SK-N-SH (cell line): ENCODE results near the gene GSDMA. TPM values are rescaled to one million over a fixed set of nuclear protein-coding genes. Genes with fewer than 3 reads are reported as not detected.
A peak's percentile ranks its signal among the peaks of the same experiment; 100 is the strongest.

Experiments
- CTCF ChIA-PET: fragments of 300-600, 350-600 bp; formaldehyde crosslinking; extraction: SDS; loops from one replicate; lab custom pipeline; 2021; lab: Yijun Ruan, JAX
- POLR2A ChIA-PET: fragments of 350-600 bp; sonication (Branson Sonifier 250); formaldehyde crosslinking; extraction: SDS; loops from one replicate; lab custom pipeline; 2020; ENCODE audit warnings: antibody characterized with exemption, inconsistent platforms; lab: Yijun Ruan, JAX
- DNase-seq: peaks from one replicate; pipeline ENCODE4 v3.0.0; 2012
- H2AFZ ChIP-seq: fragments of 200-600 bp; sonication (generic); 2 replicates; pipeline ENCODE4 v1.8.1; 2016; ENCODE audit warnings: antibody characterized with exemption, mild to moderate bottlenecking, low read depth
- H3F3A ChIP-seq: fragments of 200-600 bp; sonication (generic); replicated peaks from 2 replicates; pipeline ENCODE3; 2016; ENCODE audit warnings: antibody characterized with exemption, mild to moderate bottlenecking; ENCODE audit not compliant: insufficient read depth
- H3K27ac ChIP-seq, 2 experiments: fragments of 200-500 bp in 1 of 2; fragments of 200-600 bp in 1 of 2; sonication (Bioruptor generic) in 1 of 2; sonication (generic), shearing (Covaris generic) in 1 of 2; 2 replicates each; pipeline versions ENCODE4 v1.5.1 to v1.6.1; 2014 to 2016; ENCODE audit warnings: low read depth in 2 of 2, inconsistent platforms in 1 of 2, low read length in 1 of 2, mild to moderate bottlenecking in 1 of 2, mixed read lengths in 1 of 2
- H3K27me3 ChIP-seq: fragments of 200-600 bp; sonication (generic), shearing (Covaris generic); 2 replicates; pipeline ENCODE4 v1.6.1; 2016; ENCODE audit warnings: mixed run types; ENCODE audit not compliant: insufficient read depth
- H3K36me3 ChIP-seq, 2 experiments: fragments of 200-500 bp in 1 of 2; fragments of 200-600 bp in 1 of 2; sonication (Bioruptor generic) in 1 of 2; sonication (generic) in 1 of 2; replicated peaks in 1 of 2; 2 replicates each; pipeline versions ENCODE3 to v1.5.1; 2014 to 2016; ENCODE audit warnings: low read length in 1 of 2, mild to moderate bottlenecking in 1 of 2; ENCODE audit not compliant: insufficient read depth in 2 of 2, control insufficient read depth in 1 of 2
- H3K4me1 ChIP-seq, 2 experiments: fragments of 200-500 bp in 1 of 2; fragments of 200-600 bp in 1 of 2; sonication (Bioruptor generic) in 1 of 2; sonication (generic), shearing (Covaris generic) in 1 of 2; 2 replicates each; pipeline versions ENCODE4 v1.5.1 to v1.6.1; 2014 to 2016; ENCODE audit warnings: low read depth in 1 of 2, low read length in 1 of 2, mixed run types in 1 of 2; ENCODE audit not compliant: insufficient read depth in 2 of 2, control insufficient read depth in 1 of 2
- H3K4me2 ChIP-seq: fragments of 200-600 bp; sonication (generic), shearing (Covaris generic); 2 replicates; pipeline ENCODE4 v1.6.1; 2017; ENCODE audit warnings: mixed run types
- H3K4me3 ChIP-seq, 2 experiments: fragments of 200-500 bp in 1 of 2; fragments of 200-600 bp in 1 of 2; sonication (Bioruptor generic) in 1 of 2; sonication (generic), shearing (Covaris generic) in 1 of 2; 2 replicates each; pipeline versions ENCODE4 v1.5.1 to v1.8.1; 2014 to 2016; ENCODE audit warnings: low read depth in 2 of 2, inconsistent platforms in 1 of 2, low read length in 1 of 2, mild to moderate bottlenecking in 1 of 2, mixed read lengths in 1 of 2, moderate library complexity in 1 of 2
- H3K79me2 ChIP-seq: fragments of 200-600 bp; sonication (generic); 2 replicates; pipeline ENCODE4 v1.8.1; 2017; ENCODE audit warnings: mild to moderate bottlenecking; ENCODE audit not compliant: insufficient read depth
- H3K9ac ChIP-seq: fragments of 200-600 bp; sonication (generic); 2 replicates; pipeline ENCODE4 v1.6.1; 2017; ENCODE audit warnings: mixed run types
- H3K9me2 ChIP-seq: fragments of 200-600 bp; sonication (generic); 2 replicates; pipeline ENCODE4 v1.6.1; 2017; ENCODE audit warnings: mixed run types
- H3K9me3 ChIP-seq: fragments of 200-600 bp; sonication (generic); 2 replicates; pipeline ENCODE4 v1.6.1; 2017; ENCODE audit warnings: mixed run types, mild to moderate bottlenecking, moderate library complexity
- H4K20me1 ChIP-seq: fragments of 200-600 bp; sonication (generic); 2 replicates; pipeline ENCODE4 v1.6.1; 2017; ENCODE audit warnings: mild to moderate bottlenecking, mixed run types; ENCODE audit not compliant: insufficient read depth
- CTCF ChIP-seq: fragments of 200-600 bp; sonication (generic); IDR thresholded peaks from 2 replicates; pipeline ENCODE4 v1.6.1; 2017; ENCODE audit warnings: antibody characterized with exemption, mild to moderate bottlenecking, moderate library complexity
- ELF1 ChIP-seq: IDR thresholded peaks from 2 replicates; pipeline ENCODE4 v1.4.0; 2012
- EZH2phosphoT487 ChIP-seq: fragments of 200-600 bp; sonication (generic); IDR thresholded peaks from 2 replicates; pipeline ENCODE4 v1.6.1; 2017; ENCODE audit warnings: low read depth, mixed run types, mild to moderate bottlenecking, antibody characterized with exemption, moderate library complexity, borderline replicate concordance
- FOSL2 ChIP-seq: IDR thresholded peaks from 2 replicates; pipeline ENCODE4 v1.4.0; 2012; ENCODE audit warnings: low read depth, mild to moderate bottlenecking, moderate library complexity, borderline replicate concordance
- FOXJ3 ChIP-seq: sonication (generic); formaldehyde crosslinking; IDR thresholded peaks from 2 replicates; pipeline ENCODE4 v1.5.1; 2020; ENCODE audit warnings: mild to moderate bottlenecking, missing genetic modification reagents
- GABPA ChIP-seq: IDR thresholded peaks from 2 replicates; pipeline ENCODE4 v1.4.0; 2012; ENCODE audit warnings: low read depth, mild to moderate bottlenecking
- JUND ChIP-seq: IDR thresholded peaks from 2 replicates; pipeline ENCODE4 v1.4.0; 2012
- MAX ChIP-seq: IDR thresholded peaks from 2 replicates; pipeline ENCODE4 v1.4.0; 2012; ENCODE audit warnings: low read depth
- MEF2A ChIP-seq: IDR thresholded peaks from 2 replicates; pipeline ENCODE4 v1.4.0; 2012; ENCODE audit warnings: low read depth, borderline replicate concordance
- MXI1 ChIP-seq: IDR thresholded peaks from 2 replicates; pipeline ENCODE4 v1.6.1; 2012; ENCODE audit warnings: mild to moderate bottlenecking, low read depth, low read length, improper control_type of control experiment
- RAD21 ChIP-seq: IDR thresholded peaks from 2 replicates; pipeline ENCODE4 v1.6.1; 2012; ENCODE audit warnings: mild to moderate bottlenecking, low read length
- RCOR1 ChIP-seq: fragments of 150-350 bp; IDR thresholded peaks from 2 replicates; pipeline ENCODE4 v1.6.1; 2017; ENCODE audit warnings: antibody characterized with exemption, low read length
- SIN3A ChIP-seq: IDR thresholded peaks from 2 replicates; pipeline ENCODE4 v1.6.1; 2012; ENCODE audit warnings: low read depth, mild to moderate bottlenecking, low read length, moderate library complexity, borderline replicate concordance
- TCF12 ChIP-seq: IDR thresholded peaks from 2 replicates; pipeline ENCODE4 v1.4.0; 2012
- YY1 ChIP-seq: IDR thresholded peaks from 2 replicates; pipeline ENCODE4 v1.4.0; 2012; ENCODE audit warnings: low read depth, mild to moderate bottlenecking
- ZBTB33 ChIP-seq: IDR thresholded peaks from 2 replicates; pipeline ENCODE4 v1.4.0; 2012; ENCODE audit warnings: low read depth, borderline replicate concordance
- WGBS: methylation state at CpG from one replicate; pipeline ENCODE4 v1.1.6; 2017; ENCODE audit warnings: low lambda C conversion rate; 5-methylcytosine and 5-hydroxymethylcytosine counted together
- polyA plus RNA-seq, 3 experiments: library from polyadenylated mRNA; depleted of rRNA; stranded (reverse); fragments of >200 nt; gene quantifications; 2 replicates each; pipeline ENCODE4 v1.2.3, GENCODE V29; 2012

GSDMA gene
- polyA plus RNA-seq, 1 of the 3 experiments (the other 2 are of a cell fraction), result not detected

- TF ChIP-seq MXI1 (no peak), JUND (no peak), SIN3A (no peak), FOSL2 (no peak), MAX (no peak), TCF12 (no peak), YY1 (no peak), MEF2A (no peak), CTCF (no peak), ELF1 (no peak), GABPA (no peak)
Measured at GRCh38 chr17:40020146-40020545, 57.3 kb downstream of the GSDMA start (continued).

- H3F3A ChIP-seq, result peaks cover 3% of the 10 kb centered on the region
- no peaks in the 10 kb centered on the region for H3K9me2 ChIP-seq
- peaks cover 0 to 9% of the 10 kb centered on the region in 2 experiments; a peak in 2 of 4 replicates for H3K4me1 ChIP-seq
- 95% methylated on average over 7 of the region's 9 CpGs for WGBS
- H3K4me3 ChIP-seq, result no peak overlapping the region
- no peaks in the 10 kb centered on the region for H3K27me3 ChIP-seq
- peak overlapping the region; percentile 37; the same call in 1 of the 2 replicates for H3K4me2 ChIP-seq
- H3K36me3 ChIP-seq, result peaks cover 18 to 25% of the 10 kb centered on the region in 2 experiments
- H3K79me2 ChIP-seq, result no peaks in the 10 kb centered on the region
- no peak for TF ChIP-seq MXI1
- no peaks in the 10 kb centered on the region for H3K9me3 ChIP-seq
- CTCF ChIA-PET, result interaction anchor here (1.0 to 7.6 kb wide), 5 partner anchors 11 to 91 kb away, joined by 3 to 96 read pairs (median 11); partner anchors contain the start of gene MED24
- DNase-seq, result no peak
- H3K9ac ChIP-seq, result no peak overlapping the region
- no peak overlapping the region for H2AFZ ChIP-seq
- no peaks in the 10 kb centered on the region for H4K20me1 ChIP-seq
- POLR2A ChIA-PET, result interaction anchor here (0.7 kb wide), 1 partner anchor 119 kb away, joined by 3 read pairs; the partner anchor contains the start of gene CASC3
- H3K27ac ChIP-seq, result peak overlapping the region in 1 of 2 experiments; percentile 54; a peak in 2 of 4 replicates
Measured at GRCh38 chr17:40021451-40021971, 58.7 kb downstream of the GSDMA start.

GRCh38 chr17:40022497-40022896 is 59.7 kb downstream of the GSDMA start:
- Histone ChIP-seq H3K9ac (no peak overlapping the region), H3K79me2 (no peaks in the 10 kb centered on the region), H3K4me1 (peaks cover 0 to 9% of the 10 kb centered on the region in 2 experiments; a peak in 2 of 4 replicates), H4K20me1 (no peaks in the 10 kb centered on the region), H3K36me3 (peaks cover 20 to 27% of the 10 kb centered on the region in 2 experiments), H3K27ac (no peak overlapping the region), H3K4me3 (no peak overlapping the region), H3K4me2 (no peak overlapping the region)
- ChIA-PET CTCF (interaction anchor here (0.8 to 7.6 kb wide), 7 partner anchors 9 to 368 kb away, joined by 3 to 96 read pairs (median 5); partner anchors contain the start of gene MED24), POLR2A (no interaction called here)
- DNase-seq, result no peak
- TF ChIP-seq EZH2phosphoT487 (no peak), RAD21 (no peak), MAX (no peak), YY1 (no peak), SIN3A (no peak), RCOR1 (no peak), FOXJ3 (CRISPR knock-in tag) (no peak), ZBTB33 (no peak)
- TF ChIP-seq, all 33 proteins: peak for 0
- Histone ChIP-seq H3K9me2 (no peaks in the 10 kb centered on the region), H3F3A (peaks cover 6% of the 10 kb centered on the region), H2AFZ (no peak overlapping the region), H3K27me3 (no peaks in the 10 kb centered on the region), H3K9me3 (no peaks in the 10 kb centered on the region)
- 100% methylated on average over 3 of the region's 9 CpGs for WGBS
